Measurements from ENCODE around the gene FRMD3.

- TF ChIP-seq CTCF (IDR thresholded peaks at IDR 0.05 in 8 of 11, conservative IDR thresholded peaks at IDR 0.05 in 3 of 11), result no peak
- TF ChIP-seq POLR2A (IDR thresholded peaks at IDR 0.05), result no peak
- no peak for TF ChIP-seq POLR2AphosphoS5 (IDR thresholded peaks at IDR 0.05)
Observed at GRCh38 chr9:83281306-83282255, 256.6 kb downstream of the FRMD3 start.
